NCI-H2029 treated with DMSO at 0.1 percent for 48 hours (cell line): ENCODE measurements around the gene ABCC4.

ENCODE experiments used
- DNase-seq: peaks from one replicate; lab custom pipeline; 2025; lab: John Stamatoyannopoulos, UW

ABCC4 gene

GRCh38 chr13:95117092-95117491 lies 184.2 kb downstream of the ABCC4 start:
- no peak for DNase-seq

- DNase-seq: no peak
Measured at GRCh38 chr13:95115525-95115924, 185.7 kb downstream of the ABCC4 start.

- no peak for DNase-seq
Measured at GRCh38 chr13:95113601-95114000, 187.7 kb downstream of the ABCC4 start.

- DNase-seq: no peak
Measured at GRCh38 chr13:95112883-95113282, 188.4 kb downstream of the ABCC4 start.

GRCh38 chr13:95111608-95112007 lies 189.6 kb downstream of the ABCC4 start:
- DNase-seq: no peak

- DNase-seq: no peak
Measured at GRCh38 chr13:95106562-95106961, 194.7 kb downstream of the ABCC4 start.

GRCh38 chr13:95100525-95101433 lies 200.5 kb downstream of the ABCC4 start:
- DNase-seq: no peak

GRCh38 chr13:95099541-95099940 lies 201.7 kb downstream of the ABCC4 start:
- no peak for DNase-seq

- no peak for DNase-seq
Measured at GRCh38 chr13:95098916-95099315, 202.3 kb downstream of the ABCC4 start.

GRCh38 chr13:95091755-95092154 lies 209.5 kb downstream of the ABCC4 start:
- DNase-seq: no peak

- DNase-seq: no peak
Measured at GRCh38 chr13:95087746-95088305, 213.4 kb downstream of the ABCC4 start.

- no peak for DNase-seq
Measured at GRCh38 chr13:95086761-95087160, 214.5 kb downstream of the ABCC4 start.

GRCh38 chr13:95083758-95084157 lies 217.5 kb downstream of the ABCC4 start:
- DNase-seq: no peak

- DNase-seq: no peak
Measured at GRCh38 chr13:95083066-95083465, 218.2 kb downstream of the ABCC4 start.

- DNase-seq: no peak
Measured at GRCh38 chr13:95075506-95075905, 225.7 kb downstream of the ABCC4 start.

GRCh38 chr13:95074820-95075219 lies 226.4 kb downstream of the ABCC4 start:
- DNase-seq: no peak

GRCh38 chr13:95073747-95074311 lies 227.4 kb downstream of the ABCC4 start:
- no peak for DNase-seq

- no peak for DNase-seq
Measured at GRCh38 chr13:95067303-95067702, 233.9 kb downstream of the ABCC4 start.

- no peak for DNase-seq
Measured at GRCh38 chr13:95060014-95060519, 241.2 kb downstream of the ABCC4 start.

- no peak for DNase-seq
Measured at GRCh38 chr13:95059306-95059705, 241.9 kb downstream of the ABCC4 start.

GRCh38 chr13:95058680-95059079 lies 242.6 kb downstream of the ABCC4 start:
- no peak for DNase-seq

GRCh38 chr13:95056266-95056665 lies 245.0 kb downstream of the ABCC4 start:
- no peak for DNase-seq
